GM20000 (cell line): ENCODE results near the gene AKIRIN2.

Source experiments
- DNase-seq: peaks from one replicate; pipeline ENCODE4 v3.0.0; 2012; ENCODE audit warnings: low spot score
- TF ChIP-seq, protein P1 (sequence below): IDR thresholded peaks from 2 replicates; pipeline ENCODE4 v1.5.1; 2012; ENCODE audit warnings: mild to moderate bottlenecking, control low read depth; ENCODE audit errors: extremely low read depth, missing control alignments

AKIRIN2 gene

GRCh38 chr6:87658516-87658915 lies 43.5 kb downstream of the AKIRIN2 start:
- TF ChIP-seq, protein P1, sequence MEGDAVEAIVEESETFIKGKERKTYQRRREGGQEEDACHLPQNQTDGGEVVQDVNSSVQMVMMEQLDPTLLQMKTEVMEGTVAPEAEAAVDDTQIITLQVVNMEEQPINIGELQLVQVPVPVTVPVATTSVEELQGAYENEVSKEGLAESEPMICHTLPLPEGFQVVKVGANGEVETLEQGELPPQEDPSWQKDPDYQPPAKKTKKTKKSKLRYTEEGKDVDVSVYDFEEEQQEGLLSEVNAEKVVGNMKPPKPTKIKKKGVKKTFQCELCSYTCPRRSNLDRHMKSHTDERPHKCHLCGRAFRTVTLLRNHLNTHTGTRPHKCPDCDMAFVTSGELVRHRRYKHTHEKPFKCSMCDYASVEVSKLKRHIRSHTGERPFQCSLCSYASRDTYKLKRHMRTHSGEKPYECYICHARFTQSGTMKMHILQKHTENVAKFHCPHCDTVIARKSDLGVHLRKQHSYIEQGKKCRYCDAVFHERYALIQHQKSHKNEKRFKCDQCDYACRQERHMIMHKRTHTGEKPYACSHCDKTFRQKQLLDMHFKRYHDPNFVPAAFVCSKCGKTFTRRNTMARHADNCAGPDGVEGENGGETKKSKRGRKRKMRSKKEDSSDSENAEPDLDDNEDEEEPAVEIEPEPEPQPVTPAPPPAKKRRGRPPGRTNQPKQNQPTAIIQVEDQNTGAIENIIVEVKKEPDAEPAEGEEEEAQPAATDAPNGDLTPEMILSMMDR = no peak
- DNase-seq = no peak

DNA sequence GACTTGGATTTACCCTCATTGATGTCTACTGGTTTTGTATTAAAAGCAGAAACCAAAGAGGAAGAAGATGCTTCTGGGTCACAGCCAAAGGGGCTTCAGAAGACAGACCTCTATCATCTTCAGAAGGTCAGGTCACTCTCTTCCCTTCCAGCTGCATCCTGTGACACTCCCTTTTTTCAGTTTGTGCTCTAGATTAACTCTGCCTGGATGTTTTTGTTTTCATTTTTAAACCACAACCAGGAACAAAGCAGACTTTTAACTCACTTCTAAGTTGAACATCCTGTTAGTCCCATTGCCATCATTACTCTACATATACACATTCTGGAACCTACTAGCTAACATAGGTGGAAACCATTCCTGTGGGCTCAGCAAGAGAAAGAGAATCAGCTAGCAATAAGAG lies 45.2 kb downstream of the AKIRIN2 start:
- DNase-seq = no peak
- TF ChIP-seq, protein P1 = no peak

- no peak for DNase-seq
- TF ChIP-seq, protein P1 = no peak
Measured at GRCh38 chr6:87655824-87656223, 46.2 kb downstream of the AKIRIN2 start.

DNA sequence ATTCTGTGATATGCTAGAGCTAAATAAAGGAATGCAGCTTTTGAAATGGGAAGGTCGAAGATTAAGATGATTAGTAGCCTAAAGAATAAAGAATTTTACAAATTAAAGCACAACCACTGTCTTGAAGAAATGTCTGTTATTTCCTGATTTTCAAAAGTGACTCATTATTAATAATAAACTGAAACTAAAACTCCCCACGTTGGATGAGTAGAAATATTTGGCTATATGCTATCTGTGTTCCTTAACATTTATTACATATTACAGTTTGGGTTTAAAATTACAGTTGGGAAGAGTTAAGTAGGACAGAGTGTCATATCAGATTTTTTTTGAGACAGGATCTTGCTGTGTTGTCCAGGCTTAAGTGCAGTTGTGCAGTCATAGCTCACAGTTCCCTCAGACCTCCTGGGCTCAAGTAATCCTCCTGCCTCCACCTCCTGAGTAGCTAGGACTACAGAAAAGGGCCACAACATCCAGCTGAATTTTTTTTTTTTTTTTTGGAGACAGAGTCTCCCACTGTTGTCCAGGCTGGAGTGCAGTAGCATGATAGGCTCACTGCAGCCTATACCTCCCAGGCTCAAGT lies 47.1 kb downstream of the AKIRIN2 start:
- DNase-seq = no peak
- TF ChIP-seq, protein P1 = no peak

- DNase-seq = no peak
- TF ChIP-seq, protein P1 = no peak
Measured at GRCh38 chr6:87654122-87654521, 47.9 kb downstream of the AKIRIN2 start.

- no peak for DNase-seq
- TF ChIP-seq, protein P1 = no peak
Measured at GRCh38 chr6:87653074-87653962, 48.7 kb downstream of the AKIRIN2 start.

DNA sequence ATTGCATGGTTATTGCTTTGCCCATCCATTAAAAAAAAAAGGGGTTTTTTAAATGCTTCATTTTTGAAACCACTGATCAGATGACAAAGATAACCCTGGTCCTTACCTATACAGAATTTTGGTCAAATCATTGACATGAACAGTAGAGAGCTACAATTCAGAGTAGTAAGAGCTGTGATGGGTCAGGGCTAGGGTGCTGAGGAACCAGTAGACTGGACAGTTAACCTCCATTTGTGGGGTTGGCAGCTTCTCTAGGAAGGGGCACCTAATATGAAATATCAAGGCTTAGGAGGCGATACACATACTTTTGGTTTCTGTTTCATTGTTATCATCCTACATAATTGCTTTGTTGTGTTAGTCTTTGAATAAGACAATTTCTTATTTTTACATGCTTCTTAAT lies 57.0 kb downstream of the AKIRIN2 start:
- TF ChIP-seq, protein P1 = no peak
- peak; percentile 20 for DNase-seq
